Epithelial cell of proximal tubule (primary cell): Measurements from ENCODE around the gene DDX47. TPM values are rescaled to one million over a fixed set of nuclear protein-coding genes. Genes with fewer than 3 reads are reported as not detected.

Source experiments
- DNase-seq: peaks from one replicate; pipeline ENCODE4 v3.0.0-alpha.2; 2011; ENCODE audit warnings: low read depth
- H3K4me3 ChIP-seq: 2 replicates; pipeline ENCODE4 v1.5.1; 2011; ENCODE audit warnings: low read depth, mild to moderate bottlenecking, low read length
- CTCF ChIP-seq: conservative IDR thresholded peaks from 2 replicates; pipeline ENCODE4 v1.5.1; 2012; ENCODE audit warnings: low read depth, mild to moderate bottlenecking, low read length
- total RNA-seq: library from RNA; depleted of rRNA; stranded (reverse); fragments of >200 nt; gene quantifications from 2 replicates; pipeline ENCODE4 v1.2.3, GENCODE V29; 2015

The DDX47 gene
- total RNA-seq, 1 donor from 2014 or later = 106 TPM

- H3K4me3 ChIP-seq = no peak overlapping the region
- no peak for TF ChIP-seq CTCF
- DNase-seq = no peak
Observed at GRCh38 chr12:12788131-12788530, 25.0 kb upstream of the DDX47 start.

DNA sequence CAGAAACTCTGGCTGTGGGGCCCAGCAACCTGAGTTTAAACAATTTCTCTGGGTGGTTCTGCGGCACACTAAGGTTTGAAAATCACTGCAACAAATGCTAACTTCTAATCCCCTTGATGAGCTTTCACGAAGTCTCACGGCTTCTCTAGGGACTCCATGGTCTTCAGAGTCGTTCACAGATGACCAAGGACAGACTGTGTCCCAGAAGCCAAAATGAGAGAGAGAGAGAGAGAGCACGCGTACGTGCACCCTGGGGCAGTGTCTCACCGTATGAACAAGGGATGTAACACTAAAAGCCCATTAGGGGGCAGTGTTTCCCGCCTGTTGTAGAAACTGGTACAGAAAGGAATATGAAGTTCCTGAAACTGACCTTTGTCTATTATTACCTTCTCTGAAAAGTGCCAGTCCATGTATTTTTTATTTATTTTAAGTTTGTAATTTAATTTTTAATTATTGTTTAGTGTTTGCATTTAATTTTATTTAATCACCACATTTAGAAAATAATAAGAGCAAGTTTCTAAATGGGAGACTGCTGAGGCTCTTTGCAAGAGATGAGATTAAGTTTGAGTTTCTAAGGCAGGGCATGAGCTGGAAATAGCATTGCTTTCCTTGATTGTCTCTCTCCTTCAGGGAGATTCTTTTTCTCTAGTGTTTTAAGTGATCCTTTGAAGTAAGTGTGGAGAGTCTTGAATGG lies 24.3 kb upstream of the DDX47 start:
- peak; percentile 43 for DNase-seq
- no peak overlapping the region for H3K4me3 ChIP-seq
- peak; percentile 80 for TF ChIP-seq CTCF

- TF ChIP-seq CTCF = no peak
- no peak for DNase-seq
- H3K4me3 ChIP-seq = no peak overlapping the region
Observed at GRCh38 chr12:12790956-12791355, 22.2 kb upstream of the DDX47 start.

- DNase-seq = no peak
- peak overlapping the region; percentile 15 for H3K4me3 ChIP-seq
- no peak for TF ChIP-seq CTCF
Observed at GRCh38 chr12:12791756-12792369, 21.3 kb upstream of the DDX47 start.

GRCh38 chr12:12792421-12792820 lies 20.7 kb upstream of the DDX47 start:
- no peak for TF ChIP-seq CTCF
- no peak for DNase-seq
- H3K4me3 ChIP-seq = no peak overlapping the region

DNA sequence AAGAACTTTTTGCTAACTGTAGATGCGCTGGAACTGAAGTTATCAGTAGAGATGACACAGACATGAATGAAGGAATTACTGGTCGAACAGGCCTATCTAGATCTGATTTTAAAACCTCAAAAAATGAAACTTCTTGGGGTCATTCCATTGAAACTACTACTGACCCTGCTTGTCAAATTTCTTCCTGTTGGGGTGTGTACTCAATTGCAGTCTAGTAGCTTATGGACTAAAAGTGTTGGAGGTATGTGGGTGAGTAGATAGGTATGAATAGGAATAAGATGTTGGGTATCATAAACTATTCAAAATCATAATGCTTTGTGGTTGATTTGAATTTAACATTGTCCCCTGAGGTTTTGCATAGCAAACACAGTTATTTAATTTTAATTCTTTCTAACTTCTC lies 18.5 kb upstream of the DDX47 start:
- DNase-seq = no peak
- H3K4me3 ChIP-seq = no peak overlapping the region
- no peak for TF ChIP-seq CTCF

- H3K4me3 ChIP-seq = no peak overlapping the region
- DNase-seq = no peak
- no peak for TF ChIP-seq CTCF
Observed at GRCh38 chr12:12796171-12796570, 17.0 kb upstream of the DDX47 start.
